GM18870 (cell line): ENCODE measurements around the gene TOR4A.
A peak's percentile ranks its signal among the peaks of the same experiment; 100 is the strongest.

ENCODE experiments used
- ATAC-seq: cut with Tn5 transposase; IDR thresholded peaks from one replicate; pipeline ENCODE4 v1.9.1; 2021; ENCODE audit warnings: moderate library complexity; ENCODE audit not compliant: unreplicated experiment

Gene TOR4A

GRCh38 chr9:137277329-137278041, at the start of gene TOR4A:
TSS of gene TOR4A (plus strand) at chr9:137277726. CDS start at chr9:137278690, 964 bp downstream.
- ATAC-seq = peak; percentile 63

- ATAC-seq = no peak
These were observed 49.5 kb upstream of the TOR4A start for GRCh38 chr9:137227853-137228505.

DNA sequence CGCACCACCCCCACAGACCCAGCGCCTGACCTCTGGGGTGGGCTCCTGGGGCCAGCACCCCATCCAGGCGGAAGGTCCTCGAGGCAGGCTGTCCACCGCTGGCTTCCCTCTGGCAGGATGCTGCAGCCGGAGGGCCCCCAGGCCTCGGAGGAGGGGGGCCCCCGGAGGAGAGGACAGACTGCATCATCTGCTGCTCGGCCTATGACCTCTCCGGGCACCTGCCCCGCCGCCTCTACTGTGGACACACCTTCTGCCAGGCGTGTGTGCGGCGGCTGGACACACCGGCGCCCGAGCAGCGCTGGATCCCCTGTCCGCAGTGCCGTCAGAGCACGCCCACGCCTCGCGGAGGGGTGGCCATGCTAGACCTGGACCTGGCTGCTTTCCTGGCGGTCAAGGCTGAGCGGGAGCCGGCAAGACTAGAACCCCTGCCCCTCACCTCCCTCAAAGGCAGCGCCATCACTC, 49.0 kb upstream of the TOR4A start:
- no peak for ATAC-seq

DNA sequence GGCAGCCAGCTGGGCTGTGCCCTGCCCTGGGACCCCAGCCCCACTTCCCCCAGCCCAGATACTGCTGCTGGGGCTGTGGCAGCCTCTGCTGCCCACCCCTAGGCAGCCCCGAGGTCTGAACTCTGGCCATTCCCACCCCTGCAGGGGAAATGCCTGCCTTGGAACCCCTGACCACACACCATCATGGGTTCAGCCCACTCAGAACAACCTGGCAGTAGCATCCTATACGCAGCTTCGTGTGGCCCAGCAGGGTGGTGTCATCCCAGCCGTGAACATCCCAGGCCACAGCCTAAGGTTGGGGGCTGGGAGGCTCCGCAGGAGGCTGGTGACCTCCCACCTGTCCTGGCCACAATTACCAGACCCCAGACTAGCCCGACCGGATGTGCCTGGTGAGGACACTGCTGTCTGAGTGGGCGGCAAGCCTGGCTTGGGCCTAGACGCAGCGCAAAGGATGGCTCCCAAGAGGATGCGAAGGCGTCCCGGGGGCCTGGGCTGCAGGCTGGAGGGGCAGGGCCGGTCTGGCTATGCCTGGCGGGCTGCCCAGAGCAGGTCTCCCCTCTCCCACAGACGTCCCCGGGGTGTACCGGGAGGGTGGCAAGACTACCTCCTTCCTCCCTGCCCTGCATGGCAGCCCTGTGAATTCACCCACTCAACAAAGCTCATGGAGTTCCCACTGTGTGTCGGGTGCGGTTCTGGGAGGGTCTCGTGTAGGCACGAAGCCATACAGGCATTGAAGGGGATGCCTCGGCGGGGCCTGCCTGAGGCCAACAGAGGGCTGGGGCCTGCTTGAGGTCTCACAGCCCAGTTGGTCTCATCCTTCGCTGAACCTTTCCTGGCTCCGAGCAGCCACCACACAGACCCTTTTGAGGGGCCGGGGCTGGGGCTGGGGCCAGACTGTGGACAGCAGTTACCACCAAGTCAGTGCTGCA, 48.3 kb upstream of the TOR4A start:
- no peak for ATAC-seq

DNA sequence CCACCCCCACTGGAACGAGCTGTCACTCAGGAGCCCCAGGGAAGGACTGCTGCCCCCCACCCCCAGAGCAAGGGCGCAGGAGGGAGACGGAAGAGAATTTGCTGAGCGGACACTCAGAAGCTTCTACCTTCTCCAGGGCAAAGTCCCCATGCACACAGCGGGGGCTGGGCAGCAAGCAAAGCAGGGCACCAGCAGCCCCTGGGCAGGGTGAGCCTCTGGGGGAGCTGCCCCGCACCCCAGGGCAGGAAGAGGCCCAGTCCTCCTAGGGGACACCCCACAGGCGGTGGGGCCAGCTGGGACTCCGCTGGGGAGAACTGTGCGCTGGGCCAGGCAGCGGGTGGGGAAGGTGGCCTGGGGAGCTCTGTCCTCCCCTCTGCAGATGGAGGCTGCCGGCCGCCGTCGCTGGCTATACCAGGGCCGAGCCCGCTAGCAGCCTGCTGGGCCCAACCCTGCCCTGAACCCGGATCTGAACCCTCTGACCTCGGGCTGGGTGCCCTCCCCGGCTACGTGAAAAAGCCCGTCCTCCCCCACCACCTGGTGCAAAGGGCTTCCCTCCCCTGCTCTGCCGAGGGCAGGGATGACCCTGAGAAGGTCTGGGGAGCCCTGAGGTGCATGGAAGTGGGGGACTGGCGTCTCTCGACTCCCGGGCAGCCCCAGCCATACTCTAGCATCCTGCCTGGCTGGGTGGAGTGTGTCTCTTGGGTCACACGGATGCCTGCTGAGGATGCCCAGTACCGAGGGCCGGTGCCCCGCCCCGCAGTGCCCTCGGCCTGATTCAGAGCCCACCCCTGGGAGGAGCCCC, 47.4 kb upstream of the TOR4A start:
- no peak for ATAC-seq

DNA sequence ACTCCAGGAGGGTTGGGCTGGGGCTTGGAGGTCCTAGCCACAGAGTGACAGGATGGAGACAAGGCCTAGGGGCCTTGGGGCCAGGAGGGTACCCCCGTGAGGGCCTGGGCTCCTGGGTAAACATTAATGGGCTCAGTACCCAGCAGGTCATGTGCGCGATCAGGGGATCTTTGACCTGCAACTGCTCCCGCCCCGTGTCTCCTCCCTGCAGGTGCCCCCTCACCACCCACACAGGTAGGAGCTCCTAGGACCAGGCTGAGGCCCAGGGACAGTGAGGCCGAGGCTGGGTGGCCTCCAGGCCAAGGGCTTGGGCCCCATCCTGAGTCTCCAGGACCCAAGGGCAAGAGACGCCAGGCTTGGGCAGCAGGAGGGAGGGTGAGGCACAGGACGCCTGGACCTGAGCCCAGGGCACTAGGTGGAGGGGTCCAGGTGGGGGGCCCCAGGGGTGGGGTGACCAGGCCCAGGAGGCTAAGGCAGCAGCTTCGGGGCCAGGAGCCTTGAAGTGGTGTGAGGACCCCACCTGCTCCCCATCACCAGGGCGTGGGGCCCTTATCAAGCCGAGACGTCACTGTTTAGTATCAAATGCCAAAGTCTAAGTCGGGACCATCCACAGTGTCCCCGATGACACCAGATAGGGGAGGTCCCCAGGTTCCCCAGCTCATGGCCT, 46.7 kb upstream of the TOR4A start, which contains the start of gene SLC34A3:
TSS of gene SLC34A3 (plus strand) at position 197 of the 667 bp plus-strand sequence. CDS start 802 bp downstream, outside the sequence.
- ATAC-seq = no peak

- ATAC-seq = no peak
These were observed 46.0 kb upstream of the TOR4A start for GRCh38 chr9:137231372-137232039.

GRCh38 chr9:137232101-137232500, 45.4 kb upstream of the TOR4A start:
- no peak for ATAC-seq

DNA sequence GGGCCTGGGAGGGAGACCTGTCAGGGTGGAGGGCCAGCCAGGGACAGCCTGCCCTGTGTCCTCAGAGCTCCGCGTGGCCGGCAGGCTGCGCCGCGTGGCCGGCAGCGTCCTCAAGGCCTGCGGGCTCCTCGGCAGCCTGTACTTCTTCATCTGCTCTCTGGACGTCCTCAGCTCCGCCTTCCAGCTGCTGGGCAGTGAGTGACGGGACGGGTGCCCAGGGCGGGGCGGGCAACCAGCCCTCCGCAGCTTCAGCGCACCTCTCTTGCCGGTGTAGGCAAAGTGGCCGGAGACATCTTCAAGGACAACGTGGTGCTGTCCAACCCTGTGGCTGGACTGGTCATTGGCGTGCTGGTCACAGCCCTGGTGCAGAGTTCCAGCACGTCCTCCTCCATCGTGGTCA, 45.0 kb upstream of the TOR4A start:
- ATAC-seq = no peak

DNA sequence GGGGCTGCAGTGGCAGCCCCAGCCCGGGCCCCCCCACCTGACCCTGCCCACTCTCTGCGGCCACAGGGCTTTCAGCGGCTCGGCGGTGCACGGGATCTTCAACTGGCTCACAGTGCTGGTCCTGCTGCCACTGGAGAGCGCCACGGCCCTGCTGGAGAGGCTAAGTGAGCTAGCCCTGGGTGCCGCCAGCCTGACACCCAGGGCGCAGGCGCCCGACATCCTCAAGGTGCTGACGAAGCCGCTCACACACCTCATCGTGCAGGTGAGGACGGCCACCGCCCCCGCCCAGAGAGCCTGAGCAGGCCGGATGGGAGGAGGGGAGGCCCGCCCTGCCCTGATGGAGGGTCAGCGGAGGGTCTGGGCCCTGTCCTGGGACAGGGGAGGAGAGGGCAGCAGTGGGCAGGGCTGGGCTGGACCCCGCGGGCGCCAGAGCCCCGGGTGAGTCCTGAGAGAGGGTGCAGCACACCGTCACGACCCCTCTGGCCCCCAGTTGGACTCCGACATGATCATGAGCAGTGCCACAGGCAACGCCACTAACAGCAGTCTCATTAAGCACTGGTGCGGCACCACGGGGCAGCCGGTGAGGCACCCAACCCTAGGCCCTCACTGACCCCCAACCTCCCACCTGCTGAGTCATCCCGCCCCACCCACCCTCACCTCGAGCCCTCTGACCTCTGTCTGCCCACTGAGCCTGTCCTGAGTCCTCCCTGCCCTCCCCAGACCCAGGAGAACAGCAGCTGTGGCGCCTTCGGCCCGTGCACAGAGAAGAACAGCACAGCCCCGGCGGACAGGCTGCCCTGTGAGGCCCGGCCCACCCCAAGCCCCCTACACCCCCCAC, 44.2 kb upstream of the TOR4A start:
- no peak for ATAC-seq

- ATAC-seq = no peak
These were observed 43.4 kb upstream of the TOR4A start for GRCh38 chr9:137234055-137234697.

DNA sequence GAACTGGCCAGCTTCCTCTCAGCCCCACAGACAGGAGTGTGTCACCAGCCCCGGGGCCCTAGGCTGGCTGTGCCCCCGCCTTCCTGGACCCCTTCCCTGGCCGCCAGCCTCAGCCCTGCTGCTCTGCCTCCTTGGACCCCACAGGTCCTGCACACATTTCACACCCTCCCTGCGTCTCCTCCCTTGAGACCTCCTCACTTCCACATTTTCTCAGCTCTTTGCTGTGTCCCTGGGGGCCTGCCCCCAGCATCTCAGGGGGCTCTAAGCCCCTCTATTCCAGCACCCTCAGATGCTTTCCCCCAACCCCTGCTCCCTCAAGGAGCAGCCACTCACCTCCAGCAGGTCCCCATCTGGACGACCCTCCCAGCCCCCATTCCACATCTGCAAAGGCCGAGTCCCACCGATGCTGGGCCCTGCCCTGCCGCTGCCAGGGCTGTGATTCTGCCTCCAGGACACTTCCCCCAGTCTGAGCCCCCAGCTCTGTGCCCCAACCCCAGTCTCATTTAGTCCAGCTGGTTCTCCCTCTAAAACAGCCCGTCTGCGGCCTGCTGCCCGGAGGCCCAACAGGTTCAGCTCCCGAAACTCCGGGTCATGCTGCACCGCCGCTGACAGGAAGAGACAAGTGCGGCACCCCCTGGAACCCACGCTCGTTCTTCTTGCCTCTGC, 42.6 kb upstream of the TOR4A start:
- ATAC-seq = no peak

DNA sequence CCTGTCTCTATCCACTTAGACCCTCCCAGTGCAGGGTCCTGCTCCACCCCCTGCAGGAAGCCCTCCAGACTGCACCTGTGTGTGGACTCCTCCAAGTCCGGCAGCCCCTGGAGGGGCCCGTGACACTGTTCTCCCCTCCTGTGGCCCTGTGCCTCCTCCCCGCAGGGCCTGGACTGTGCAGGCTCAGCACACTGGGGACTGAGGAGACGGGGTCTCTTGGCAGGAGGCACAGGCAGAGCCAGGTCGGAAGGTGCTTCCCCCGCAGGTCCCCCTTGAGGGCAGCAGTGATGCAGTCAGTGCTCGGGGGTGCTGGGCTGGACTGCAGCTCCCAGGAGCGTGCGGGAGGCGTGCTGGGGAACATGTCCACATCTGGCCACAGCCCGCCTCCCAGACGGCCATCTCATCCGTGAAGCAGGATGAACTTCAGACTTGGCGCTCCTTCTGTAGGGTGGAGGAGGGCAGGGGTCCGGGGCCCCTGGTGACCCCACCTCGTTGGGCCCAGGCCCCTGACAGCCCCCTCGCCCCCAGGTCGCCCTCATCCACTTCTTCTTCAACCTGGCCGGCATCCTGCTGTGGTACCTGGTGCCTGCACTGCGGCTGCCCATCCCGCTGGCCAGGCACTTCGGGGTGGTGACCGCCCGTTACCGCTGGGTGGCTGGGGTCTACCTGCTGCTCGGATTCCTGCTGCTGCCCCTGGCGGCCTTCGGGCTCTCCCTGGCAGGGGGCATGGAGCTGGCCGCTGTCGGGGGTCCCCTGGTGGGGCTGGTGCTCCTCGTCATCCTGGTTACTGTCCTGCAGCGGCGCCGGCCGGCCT, 41.9 kb upstream of the TOR4A start:
- no peak for ATAC-seq

- no peak for ATAC-seq
These were observed 41.1 kb upstream of the TOR4A start for GRCh38 chr9:137236238-137236935.

DNA sequence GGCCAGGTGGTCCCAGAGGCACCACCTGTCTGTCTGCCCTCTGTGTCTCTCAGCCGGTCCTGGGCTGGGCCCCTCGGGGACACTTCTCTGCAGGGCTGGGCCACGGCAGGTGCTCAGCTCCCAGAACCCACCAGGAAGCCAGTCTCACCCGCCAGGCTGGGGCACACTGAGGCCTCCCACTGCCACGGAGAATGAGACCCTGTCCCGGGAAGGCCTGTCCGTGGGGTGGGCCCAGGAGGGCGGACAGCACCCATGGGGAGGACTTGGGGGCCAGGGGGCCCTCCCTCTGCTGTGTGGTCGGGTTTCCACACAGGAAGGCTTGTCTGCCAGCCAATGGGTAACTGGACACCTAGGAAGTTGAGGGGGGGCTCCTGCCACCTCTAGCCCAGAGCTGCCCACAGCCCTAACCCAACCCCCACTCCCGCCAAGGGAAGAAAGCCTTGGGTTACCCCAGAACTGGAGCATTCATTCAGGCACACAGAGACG, 40.5 kb upstream of the TOR4A start:
- no peak for ATAC-seq
